GM12872 (cell line): ENCODE results near the gene TP53BP2.

Experiments
- TF ChIP-seq, protein P1 (sequence below): IDR thresholded peaks from 3 replicates; pipeline ENCODE4 v1.5.1; 2011; ENCODE audit warnings: low read depth, mild to moderate bottlenecking, low read length, moderate library complexity; ENCODE audit not compliant: insufficient read depth

TP53BP2 gene

DNA sequence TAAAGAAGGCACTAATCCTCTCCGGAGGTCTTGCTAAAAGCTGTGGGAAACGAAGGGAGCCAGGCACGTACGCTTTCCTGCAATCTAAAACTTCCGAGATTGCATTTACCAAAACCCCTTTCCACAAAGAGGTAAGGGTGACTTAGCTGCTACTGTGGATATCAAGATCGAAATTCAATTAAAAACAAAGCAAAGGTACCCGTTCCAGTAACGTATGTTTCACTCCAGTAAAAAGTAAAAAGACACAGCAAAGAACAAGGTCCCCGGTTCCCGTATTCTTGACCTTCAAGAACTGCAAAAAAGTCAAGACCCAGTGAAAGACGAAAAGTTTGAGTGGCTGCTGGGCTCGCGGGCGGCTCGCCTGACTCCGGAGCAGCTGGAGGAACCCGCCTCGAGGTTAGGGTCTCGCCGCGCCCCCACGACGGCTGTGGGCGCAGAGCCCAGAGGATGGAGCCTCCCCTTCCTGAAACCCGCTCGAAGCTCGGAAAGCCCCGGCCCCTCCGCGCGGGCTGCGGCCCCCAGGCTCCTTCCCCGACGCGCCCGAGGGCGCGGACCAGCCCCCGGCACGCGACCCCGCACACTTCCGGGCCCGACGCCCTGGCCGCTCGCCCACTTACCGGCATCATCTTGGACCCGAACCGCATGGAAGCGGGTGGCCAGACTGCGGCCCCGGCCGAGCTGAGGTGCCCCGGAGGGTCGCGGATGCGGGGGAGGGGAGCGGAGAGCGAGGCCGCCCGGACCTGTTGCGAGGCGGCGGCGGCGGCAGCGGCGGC, 524 bp downstream of the TP53BP2 start:
- TF ChIP-seq, protein P1, sequence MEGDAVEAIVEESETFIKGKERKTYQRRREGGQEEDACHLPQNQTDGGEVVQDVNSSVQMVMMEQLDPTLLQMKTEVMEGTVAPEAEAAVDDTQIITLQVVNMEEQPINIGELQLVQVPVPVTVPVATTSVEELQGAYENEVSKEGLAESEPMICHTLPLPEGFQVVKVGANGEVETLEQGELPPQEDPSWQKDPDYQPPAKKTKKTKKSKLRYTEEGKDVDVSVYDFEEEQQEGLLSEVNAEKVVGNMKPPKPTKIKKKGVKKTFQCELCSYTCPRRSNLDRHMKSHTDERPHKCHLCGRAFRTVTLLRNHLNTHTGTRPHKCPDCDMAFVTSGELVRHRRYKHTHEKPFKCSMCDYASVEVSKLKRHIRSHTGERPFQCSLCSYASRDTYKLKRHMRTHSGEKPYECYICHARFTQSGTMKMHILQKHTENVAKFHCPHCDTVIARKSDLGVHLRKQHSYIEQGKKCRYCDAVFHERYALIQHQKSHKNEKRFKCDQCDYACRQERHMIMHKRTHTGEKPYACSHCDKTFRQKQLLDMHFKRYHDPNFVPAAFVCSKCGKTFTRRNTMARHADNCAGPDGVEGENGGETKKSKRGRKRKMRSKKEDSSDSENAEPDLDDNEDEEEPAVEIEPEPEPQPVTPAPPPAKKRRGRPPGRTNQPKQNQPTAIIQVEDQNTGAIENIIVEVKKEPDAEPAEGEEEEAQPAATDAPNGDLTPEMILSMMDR = no peak

DNA sequence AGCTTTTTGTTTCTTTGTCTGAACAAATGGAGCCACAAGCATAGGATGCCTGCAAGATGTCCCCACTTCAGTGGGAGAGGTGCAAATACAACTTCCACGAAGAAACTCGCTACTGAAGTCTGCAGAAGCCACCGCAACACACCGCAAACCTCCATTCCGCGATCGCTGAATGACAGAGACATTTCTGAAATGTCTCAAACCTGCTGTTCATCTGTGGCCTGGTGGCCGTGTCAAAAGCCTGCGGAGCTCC, 1.0 kb downstream of the TP53BP2 start:
- TF ChIP-seq, protein P1 = no peak

DNA sequence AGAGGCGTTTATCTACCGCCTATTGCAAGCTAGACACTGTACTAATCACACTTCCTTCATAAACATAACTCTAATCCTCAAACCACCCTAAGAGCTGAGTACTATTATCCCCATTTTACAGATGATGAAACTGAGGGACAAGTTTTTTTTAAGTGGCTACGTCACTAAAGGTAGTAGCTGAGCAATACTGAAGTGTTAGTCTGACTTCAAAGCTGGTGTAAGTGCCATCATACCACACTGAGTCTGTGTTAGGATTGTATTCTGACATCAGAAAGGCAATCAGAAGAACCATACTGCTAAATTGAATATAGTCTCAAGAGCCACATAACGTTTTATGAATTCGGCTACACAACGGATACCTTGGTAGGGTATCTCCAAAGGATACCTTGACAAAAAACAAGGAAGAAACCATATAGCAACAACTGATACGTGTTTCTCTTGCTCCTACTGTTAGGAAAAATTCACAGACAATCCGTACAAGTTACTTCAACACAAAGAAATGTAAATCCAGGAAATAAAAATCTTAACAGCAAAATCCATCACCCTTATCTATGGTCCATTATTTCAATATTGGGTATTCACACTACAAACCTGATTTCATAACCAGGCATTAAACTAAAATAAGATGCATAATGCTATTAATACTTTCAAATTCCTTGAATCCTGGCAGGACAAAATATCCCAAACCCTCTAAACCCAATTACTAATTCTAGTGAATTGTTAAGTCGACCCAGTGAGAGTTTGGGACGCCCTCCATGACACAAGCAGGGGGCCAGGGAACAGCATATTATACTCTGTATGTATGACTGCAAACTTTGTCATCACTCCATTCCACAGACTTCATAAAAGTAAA, 1.6 kb downstream of the TP53BP2 start:
- TF ChIP-seq, protein P1 = no peak

DNA sequence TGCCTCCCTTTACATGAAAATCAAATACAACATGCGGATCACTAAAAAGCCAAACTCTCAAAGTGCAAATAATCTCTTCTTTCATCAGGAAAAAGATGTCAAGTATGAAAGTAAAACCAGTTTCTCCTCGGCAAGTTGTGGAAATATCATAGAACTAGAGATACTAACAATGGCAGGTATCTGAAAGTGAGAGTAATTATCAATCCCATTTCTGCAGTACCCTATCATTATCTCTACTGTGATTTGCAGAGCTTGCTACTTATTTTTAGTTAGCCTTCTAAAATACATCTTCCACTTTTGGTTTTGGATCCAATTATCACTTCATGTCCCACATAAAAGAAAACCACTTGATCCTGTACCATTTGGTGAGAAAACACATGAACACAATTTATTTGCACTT, 3.0 kb downstream of the TP53BP2 start:
- TF ChIP-seq, protein P1 = no peak

DNA sequence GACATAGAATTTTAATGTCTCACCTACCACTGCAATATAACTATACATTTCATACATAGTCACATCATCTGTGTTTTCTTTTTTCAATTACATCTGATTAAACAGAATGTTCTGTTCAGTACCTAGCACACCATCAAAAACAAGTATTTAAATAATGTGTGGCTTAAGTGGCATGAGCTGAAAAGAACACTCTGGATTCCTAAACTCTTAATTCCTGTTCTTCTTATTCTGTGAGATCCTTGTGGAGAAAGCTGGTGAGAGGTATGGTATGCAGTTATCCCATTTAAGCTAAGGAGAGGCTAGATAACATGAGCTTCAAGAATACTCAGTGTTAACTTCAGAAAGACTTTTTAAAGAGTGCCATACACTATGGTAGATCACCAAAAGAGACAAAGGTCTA, 5.5 kb downstream of the TP53BP2 start:
- TF ChIP-seq, protein P1 = no peak

DNA sequence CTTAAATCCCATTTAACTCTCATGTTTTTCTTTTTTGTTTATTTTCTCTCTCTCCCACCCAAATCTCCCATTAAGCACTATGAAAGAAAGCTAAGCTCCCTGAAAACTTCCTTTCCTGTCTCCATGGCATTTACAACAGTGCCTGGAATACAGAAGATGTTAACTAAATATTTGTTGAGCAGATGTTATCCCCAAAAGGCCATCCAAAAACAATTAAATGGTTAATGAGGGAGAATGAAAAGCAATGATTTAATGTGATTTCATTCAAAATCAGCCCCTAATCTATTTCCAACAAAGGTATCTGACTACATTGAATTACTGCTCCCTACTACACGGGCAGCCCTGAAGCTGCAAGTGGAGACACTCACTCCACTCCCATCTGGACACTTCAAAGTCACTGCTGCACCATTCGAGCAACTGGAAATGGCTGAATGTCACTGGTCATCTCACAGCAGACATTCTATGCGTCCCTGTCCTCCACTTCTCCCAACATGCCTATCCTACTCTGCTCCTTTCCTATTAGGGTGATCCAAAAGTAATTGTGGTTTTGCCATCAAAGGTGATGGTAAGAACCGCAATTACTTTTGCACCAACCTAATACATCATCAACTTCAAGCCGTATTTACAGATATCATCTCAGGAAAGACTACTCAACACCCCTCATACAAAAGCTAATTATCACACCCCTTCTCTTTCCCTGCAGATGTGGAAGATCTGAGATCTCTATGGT, 7.5 kb downstream of the TP53BP2 start:
- TF ChIP-seq, protein P1 = no peak

DNA sequence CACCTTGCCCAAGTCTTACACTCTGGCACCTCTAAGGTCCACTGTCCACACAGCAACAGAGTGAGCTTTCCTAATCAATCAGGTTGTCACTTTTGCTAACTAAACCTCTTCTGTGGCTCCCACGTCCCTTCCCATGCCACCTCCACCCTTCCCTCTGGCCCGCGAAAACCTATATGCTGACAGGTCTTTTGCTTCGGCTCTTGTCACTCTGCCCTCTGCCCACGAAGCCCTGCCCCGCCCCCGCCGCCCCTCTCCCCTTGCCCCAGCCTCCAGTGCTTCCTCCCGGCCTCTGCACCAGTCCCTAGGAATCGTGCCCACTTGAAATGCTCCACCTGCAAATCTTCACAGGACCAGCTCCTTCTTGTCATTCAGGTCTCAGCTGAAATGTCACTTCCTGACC, 8.1 kb downstream of the TP53BP2 start:
- TF ChIP-seq, protein P1 = no peak
